IMR-90 (cell line): ENCODE data around the gene OLFM3. TPM values are rescaled to one million over a fixed set of nuclear protein-coding genes. Genes with fewer than 3 reads are reported as not detected.

Experiments
- ATAC-seq: fragments of 200-7000 bp; cut with Tn5 transposase; 2 replicates; pipeline ENCODE4 v1.9.1; 2020; ENCODE audit warnings: low read depth, mild to moderate bottlenecking, moderate library complexity
- BruUV-seq: library from RNA; stranded (reverse); fragments of 400-500 nt; replicated peaks from 2 replicates; lab custom pipeline; 2021; lab: Mats Ljungman, UMichigan
- CTCF ChIA-PET: fragments of 300-600 bp; formaldehyde crosslinking; extraction: SDS; loops from one replicate; lab custom pipeline; 2021; ENCODE audit warnings: antibody characterized with exemption; lab: Yijun Ruan, JAX
- POLR2A ChIA-PET: fragments of 300-600 bp; sonication (Branson Sonifier 250); formaldehyde crosslinking; loops from one replicate; lab custom pipeline; 2022; ENCODE audit warnings: antibody characterized with exemption; ENCODE audit not compliant: unreplicated experiment; lab: Charles Lee
- DNase-seq: peaks from one replicate; pipeline ENCODE4 v3.0.0; 2013
- H2AFZ ChIP-seq: replicated peaks from 2 replicates; pipeline ENCODE3; 2013; ENCODE audit warnings: low read length, mild to moderate bottlenecking; ENCODE audit not compliant: poor library complexity
- H2AK5ac ChIP-seq: 2 replicates; pipeline ENCODE4 v1.6.1; 2013; ENCODE audit warnings: low read depth, low read length, inconsistent platforms
- H2AK9ac ChIP-seq: replicated peaks from 2 replicates; pipeline ENCODE3; 2013; ENCODE audit warnings: mild to moderate bottlenecking, low read depth, low read length, moderate library complexity; ENCODE audit not compliant: poor library complexity
- H2BK120ac ChIP-seq: 2 replicates; pipeline ENCODE4 v1.6.1; 2013; ENCODE audit warnings: low read depth, low read length, inconsistent platforms
- H2BK15ac ChIP-seq: 3 replicates; pipeline ENCODE4 v1.6.1; 2013; ENCODE audit warnings: low read depth, low read length, inconsistent platforms
- H2BK20ac ChIP-seq: 2 replicates; pipeline ENCODE4 v1.6.1; 2013; ENCODE audit warnings: low read depth, mild to moderate bottlenecking, inconsistent platforms, low read length, moderate library complexity
- H2BK5ac ChIP-seq: 2 replicates; pipeline ENCODE4 v1.6.1; 2013; ENCODE audit warnings: mild to moderate bottlenecking, low read depth, low read length, inconsistent platforms; ENCODE audit not compliant: poor library complexity, severe bottlenecking
- H3K14ac ChIP-seq: replicated peaks from 2 replicates; pipeline ENCODE4 v1.6.1; 2013; ENCODE audit warnings: low read depth, low read length, inconsistent platforms
- H3K18ac ChIP-seq: 2 replicates; pipeline ENCODE4 v1.6.1; 2013; ENCODE audit warnings: low read depth, low read length, control low read depth
- H3K23ac ChIP-seq: 2 replicates; pipeline ENCODE4 v1.6.1; 2013; ENCODE audit warnings: low read depth, low read length, inconsistent platforms
- H3K27ac ChIP-seq: 2 replicates; pipeline ENCODE4 v1.5.1; 2013; ENCODE audit warnings: mild to moderate bottlenecking, control low read depth, low read length; ENCODE audit not compliant: insufficient read depth
- H3K27me3 ChIP-seq: 2 replicates; pipeline ENCODE4 v1.6.1; 2013; ENCODE audit warnings: low read length; ENCODE audit not compliant: control insufficient read depth, insufficient read depth
- H3K36me3 ChIP-seq: 2 replicates; pipeline ENCODE4 v1.6.1; 2013; ENCODE audit warnings: low read length, mixed read lengths; ENCODE audit not compliant: control insufficient read depth, insufficient read depth
- H3K4ac ChIP-seq: 2 replicates; pipeline ENCODE4 v1.6.1; 2013; ENCODE audit warnings: low read depth, low read length, inconsistent platforms
- H3K4me1 ChIP-seq: 2 replicates; pipeline ENCODE4 v1.6.1; 2013; ENCODE audit warnings: low read length, mixed read lengths; ENCODE audit not compliant: control insufficient read depth, insufficient read depth
- H3K4me2 ChIP-seq: 2 replicates; pipeline ENCODE4 v1.6.1; 2013; ENCODE audit warnings: low read depth, mild to moderate bottlenecking, control low read depth, low read length, moderate library complexity
- H3K4me3 ChIP-seq: 2 replicates; pipeline ENCODE4 v1.5.1; 2013; ENCODE audit warnings: low read depth, mild to moderate bottlenecking, control low read depth, low read length, moderate library complexity; ENCODE audit not compliant: insufficient read depth
- H3K56ac ChIP-seq: 2 replicates; pipeline ENCODE4 v1.6.1; 2013; ENCODE audit warnings: low read length, inconsistent platforms; ENCODE audit not compliant: insufficient read depth; ENCODE audit errors: extremely low read depth
- H3K79me1 ChIP-seq, 2 experiments: 2 replicates each; pipeline ENCODE4 v1.6.1; 2013; ENCODE audit warnings: low read length in 2 of 2, inconsistent platforms in 1 of 2, low read depth in 1 of 2
- H3K9ac ChIP-seq: 2 replicates; pipeline ENCODE4 v1.6.1; 2013; ENCODE audit warnings: low read depth, low read length, control low read depth
- H3K9me1 ChIP-seq: 2 replicates; pipeline ENCODE4 v1.6.1; 2013; ENCODE audit warnings: low read length, inconsistent platforms; ENCODE audit not compliant: insufficient read depth
- H3K9me3 ChIP-seq: 2 replicates; pipeline ENCODE4 v1.6.1; 2013; ENCODE audit warnings: low read length; ENCODE audit not compliant: control insufficient read depth, insufficient read depth
- H4K20me1 ChIP-seq: 2 replicates; pipeline ENCODE4 v1.6.1; 2013; ENCODE audit warnings: low read length, inconsistent platforms; ENCODE audit not compliant: insufficient read depth
- H4K5ac ChIP-seq: 2 replicates; pipeline ENCODE4 v1.6.1; 2013; ENCODE audit warnings: mild to moderate bottlenecking, low read depth, low read length, control low read depth
- H4K8ac ChIP-seq, 2 experiments: 2 replicates each; pipeline ENCODE4 v1.6.1; 2013; ENCODE audit warnings: low read depth in 2 of 2, low read length in 2 of 2, control low read depth in 1 of 2, inconsistent platforms in 1 of 2
- H4K91ac ChIP-seq: 2 replicates; pipeline ENCODE4 v1.6.1; 2013; ENCODE audit warnings: low read depth, low read length, inconsistent platforms; ENCODE audit not compliant: insufficient read depth
- BHLHE40 ChIP-seq: fragments of 150-350 bp; IDR thresholded peaks from 2 replicates; pipeline ENCODE4 v1.6.1; 2016; ENCODE audit warnings: mild to moderate bottlenecking, low read depth, low read length
- CEBPB ChIP-seq: IDR thresholded peaks from 2 replicates; pipeline ENCODE4 v1.6.1; 2012; ENCODE audit warnings: low read depth, low read length, improper control_type of control experiment
- CHD1 ChIP-seq: IDR thresholded peaks from 2 replicates; pipeline ENCODE4 v1.6.1; 2012; ENCODE audit warnings: low read depth, low read length, improper control_type of control experiment
- FOS ChIP-seq: fragments of 150-350 bp; IDR thresholded peaks from 2 replicates; pipeline ENCODE4 v1.6.1; 2016; ENCODE audit warnings: low read depth, low read length
- MAFK ChIP-seq: IDR thresholded peaks from 2 replicates; pipeline ENCODE4 v1.6.1; 2012; ENCODE audit warnings: low read depth, low read length, improper control_type of control experiment
- MAZ ChIP-seq: IDR thresholded peaks from 2 replicates; pipeline ENCODE4 v1.6.1; 2012; ENCODE audit warnings: low read depth, mild to moderate bottlenecking, low read length, improper control_type of control experiment, moderate library complexity, borderline replicate concordance
- MXI1 ChIP-seq: IDR thresholded peaks from 2 replicates; pipeline ENCODE4 v1.6.1; 2012; ENCODE audit warnings: low read depth, mild to moderate bottlenecking, low read length, moderate library complexity, borderline replicate concordance
- NFE2L2 ChIP-seq: fragments of 150-350 bp; IDR thresholded peaks from 2 replicates; pipeline ENCODE4 v1.6.1; 2016; ENCODE audit warnings: low read depth, mild to moderate bottlenecking, low read length
- POLR2A ChIP-seq: IDR thresholded peaks from 2 replicates; pipeline ENCODE4 v1.6.1; 2012; ENCODE audit warnings: mild to moderate bottlenecking, low read depth, low read length
- RAD21 ChIP-seq: IDR thresholded peaks from 2 replicates; pipeline ENCODE4 v1.6.1; 2012; ENCODE audit warnings: low read length, improper control_type of control experiment
- RCOR1 ChIP-seq: IDR thresholded peaks from 2 replicates; pipeline ENCODE4 v1.6.1; 2012; ENCODE audit warnings: mild to moderate bottlenecking, low read length, improper control_type of control experiment; ENCODE audit not compliant: insufficient replicate concordance
- RFX5 ChIP-seq: IDR thresholded peaks from 2 replicates; pipeline ENCODE4 v1.8.0; 2012; ENCODE audit warnings: low read depth, mild to moderate bottlenecking, low read length, moderate library complexity
- SMC3 ChIP-seq: fragments of 150-350 bp; IDR thresholded peaks from 2 replicates; pipeline ENCODE4 v1.6.1; 2016; ENCODE audit warnings: low read depth, mild to moderate bottlenecking, antibody characterized with exemption, low read length, moderate library complexity
- WGBS, 2 experiments: methylation state at CpG; one replicate each; pipeline versions ENCODE4 v1.1.5 to v1.1.7; 2013; ENCODE audit warnings: missing lambda C conversion rate in 2 of 2; ENCODE audit not compliant: insufficient read length in 1 of 2; ENCODE audit errors: extremely low coverage in 2 of 2; 5-methylcytosine and 5-hydroxymethylcytosine counted together
- dilution Hi-C: fragments of 300-500 bp; cut with HindIII; formaldehyde crosslinking; loops from one replicate; pipeline ENCODE4 v1.14.3; 2018; ENCODE audit warnings: low sequenced_read_pairs; ENCODE audit not compliant: unreplicated experiment
- in situ Hi-C: fragments of 300-500 bp; cut with MboI; formaldehyde crosslinking; loops from 3 replicates; pipeline ENCODE4 v1.14.3; 2019; ENCODE audit warnings: low sequenced_read_pairs, inconsistent platforms, mixed read lengths
- intact Hi-C: fragments of 100-400 bp; cut with micrococcal nuclease; formaldehyde crosslinking; loops from 2 replicates; pipeline ENCODE4 v1.10.0; 2022
- polyA plus RNA-seq, 3 experiments: library from polyadenylated mRNA; depleted of rRNA; stranded (reverse); fragments of >200 nt; gene quantifications; 2 replicates each; pipeline ENCODE4 v1.2.3, GENCODE V29; 2012; ENCODE audit warnings: low replicate concordance in 1 of 3
- total RNA-seq: library from RNA; depleted of rRNA; stranded (reverse); fragments of >200 nt; gene quantifications from 2 replicates; pipeline ENCODE4 v1.2.3, GENCODE V29; 2012
- TF ChIP-seq, protein P1 (sequence below): fragments of 150-350 bp; IDR thresholded peaks from 2 replicates; pipeline ENCODE4 v1.6.1; 2017; ENCODE audit warnings: mild to moderate bottlenecking, antibody characterized with exemption, low read length, low read depth
- TF ChIP-seq, protein P2 (sequence below): fragments of 150-350 bp; IDR thresholded peaks from 2 replicates; pipeline ENCODE4 v1.6.1; 2016; ENCODE audit warnings: low read depth, mild to moderate bottlenecking, low read length, moderate library complexity, borderline replicate concordance
- TF ChIP-seq, protein P3 (sequence below): conservative IDR thresholded peaks from 2 replicates; pipeline ENCODE4 v1.5.1; 2012; ENCODE audit warnings: mild to moderate bottlenecking, low read depth, low read length, improper control_type of control experiment

Gene OLFM3
- total and polyA plus RNA-seq, 2 of the 4 experiments (the other 2 are of a cell fraction): not detected

DNA sequence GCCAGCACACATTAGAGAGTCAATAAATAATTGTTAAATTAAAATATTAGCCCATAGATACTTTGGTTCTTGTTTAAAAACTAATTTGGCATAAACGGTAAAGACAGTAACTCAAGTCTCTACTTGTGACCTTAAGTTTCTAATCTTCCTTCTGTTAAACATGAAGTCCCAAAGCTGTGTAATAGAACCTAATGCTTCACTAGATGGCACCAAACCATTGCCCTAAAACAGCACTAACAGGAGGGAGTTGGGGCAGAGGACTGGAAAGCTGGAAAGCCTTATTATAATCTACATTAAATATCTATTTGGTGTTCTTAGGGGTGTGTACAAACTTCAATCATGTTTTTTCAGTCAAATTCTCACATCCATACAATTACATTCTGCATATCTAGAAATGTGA, 176.7 kb downstream of the OLFM3 start:
- H3K4me1 ChIP-seq: no peaks in the 10 kb centered on the region
- no peak for TF ChIP-seq BHLHE40
- TF ChIP-seq MAFK: no peak
- peak; percentile 37 for TF ChIP-seq RAD21
- no peak for TF ChIP-seq MXI1
- TF ChIP-seq SMC3: peak; percentile 10; the same call in 1 of the 2 replicates
- no peak for TF ChIP-seq RFX5
- TF ChIP-seq, protein P1, sequence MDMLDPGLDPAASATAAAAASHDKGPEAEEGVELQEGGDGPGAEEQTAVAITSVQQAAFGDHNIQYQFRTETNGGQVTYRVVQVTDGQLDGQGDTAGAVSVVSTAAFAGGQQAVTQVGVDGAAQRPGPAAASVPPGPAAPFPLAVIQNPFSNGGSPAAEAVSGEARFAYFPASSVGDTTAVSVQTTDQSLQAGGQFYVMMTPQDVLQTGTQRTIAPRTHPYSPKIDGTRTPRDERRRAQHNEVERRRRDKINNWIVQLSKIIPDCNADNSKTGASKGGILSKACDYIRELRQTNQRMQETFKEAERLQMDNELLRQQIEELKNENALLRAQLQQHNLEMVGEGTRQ: no peak
- no peak for TF ChIP-seq CEBPB
- TF ChIP-seq RCOR1: no peak
- no peak for TF ChIP-seq POLR2A
- TF ChIP-seq NFE2L2: no peak
- no peak for TF ChIP-seq MAZ
- TF ChIP-seq CHD1: no peak
- TF ChIP-seq, protein P2, sequence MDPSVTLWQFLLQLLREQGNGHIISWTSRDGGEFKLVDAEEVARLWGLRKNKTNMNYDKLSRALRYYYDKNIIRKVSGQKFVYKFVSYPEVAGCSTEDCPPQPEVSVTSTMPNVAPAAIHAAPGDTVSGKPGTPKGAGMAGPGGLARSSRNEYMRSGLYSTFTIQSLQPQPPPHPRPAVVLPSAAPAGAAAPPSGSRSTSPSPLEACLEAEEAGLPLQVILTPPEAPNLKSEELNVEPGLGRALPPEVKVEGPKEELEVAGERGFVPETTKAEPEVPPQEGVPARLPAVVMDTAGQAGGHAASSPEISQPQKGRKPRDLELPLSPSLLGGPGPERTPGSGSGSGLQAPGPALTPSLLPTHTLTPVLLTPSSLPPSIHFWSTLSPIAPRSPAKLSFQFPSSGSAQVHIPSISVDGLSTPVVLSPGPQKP: no peak
- TF ChIP-seq, protein P3, sequence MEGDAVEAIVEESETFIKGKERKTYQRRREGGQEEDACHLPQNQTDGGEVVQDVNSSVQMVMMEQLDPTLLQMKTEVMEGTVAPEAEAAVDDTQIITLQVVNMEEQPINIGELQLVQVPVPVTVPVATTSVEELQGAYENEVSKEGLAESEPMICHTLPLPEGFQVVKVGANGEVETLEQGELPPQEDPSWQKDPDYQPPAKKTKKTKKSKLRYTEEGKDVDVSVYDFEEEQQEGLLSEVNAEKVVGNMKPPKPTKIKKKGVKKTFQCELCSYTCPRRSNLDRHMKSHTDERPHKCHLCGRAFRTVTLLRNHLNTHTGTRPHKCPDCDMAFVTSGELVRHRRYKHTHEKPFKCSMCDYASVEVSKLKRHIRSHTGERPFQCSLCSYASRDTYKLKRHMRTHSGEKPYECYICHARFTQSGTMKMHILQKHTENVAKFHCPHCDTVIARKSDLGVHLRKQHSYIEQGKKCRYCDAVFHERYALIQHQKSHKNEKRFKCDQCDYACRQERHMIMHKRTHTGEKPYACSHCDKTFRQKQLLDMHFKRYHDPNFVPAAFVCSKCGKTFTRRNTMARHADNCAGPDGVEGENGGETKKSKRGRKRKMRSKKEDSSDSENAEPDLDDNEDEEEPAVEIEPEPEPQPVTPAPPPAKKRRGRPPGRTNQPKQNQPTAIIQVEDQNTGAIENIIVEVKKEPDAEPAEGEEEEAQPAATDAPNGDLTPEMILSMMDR: peak; percentile 30; the same call in 1 of the 2 replicates
- no peak for TF ChIP-seq FOS
- H2AFZ ChIP-seq: no peak overlapping the region
- no peak overlapping the region for H2BK20ac ChIP-seq
- DNase-seq (peak; percentile 15), ATAC-seq (no peak)
- no peak overlapping the region for H4K5ac ChIP-seq
- POLR2A ChIA-PET: no interaction called here
- no peak overlapping the region for H2BK120ac ChIP-seq
- H4K91ac ChIP-seq: no peak overlapping the region
- H3K56ac ChIP-seq: no peak overlapping the region
- H3K9ac ChIP-seq: no peak overlapping the region
- no peak overlapping the region for H3K27ac ChIP-seq
- no peak overlapping the region for H3K18ac ChIP-seq
- no peak overlapping the region for H3K23ac ChIP-seq
- no peaks in the 10 kb centered on the region for H4K20me1 ChIP-seq
- H3K79me1 ChIP-seq: no peaks in the 10 kb centered on the region
- dilution Hi-C loops: no loop called here
- H3K36me3 ChIP-seq: no peaks in the 10 kb centered on the region
- intact Hi-C loops: loop anchor here (5.0 kb wide), 1 partner anchor 1697 kb away; no protein-coding TSS in a partner anchor
- no peak overlapping the region for H3K4me3 ChIP-seq
- H3K4me2 ChIP-seq: no peak overlapping the region
- WGBS, 2 experiments: no CpG with 5 or more reads among the region's 1 CpG
- H2BK15ac ChIP-seq: no peak overlapping the region
- no peaks in the 10 kb centered on the region for H3K9me3 ChIP-seq
- H3K4ac ChIP-seq: no peak overlapping the region
- no peaks in the 10 kb centered on the region for H3K9me1 ChIP-seq
- BruUV-seq: no TSS peak
- CTCF ChIA-PET: interaction anchor here (0.6 to 1.1 kb wide), 2 partner anchors 458 to 1641 kb away, joined by 3 to 4 read pairs; no protein-coding TSS in a partner anchor
- no peak overlapping the region for H3K14ac ChIP-seq
- H2AK5ac ChIP-seq: no peak overlapping the region
- no peak overlapping the region for H4K8ac ChIP-seq
- in situ Hi-C loops: no loop called here
- H2AK9ac ChIP-seq: no peak overlapping the region
- no peaks in the 10 kb centered on the region for H3K27me3 ChIP-seq
- H2BK5ac ChIP-seq: no peak overlapping the region
